Ramos (cell line): ENCODE measurements around the gene WNK2.
"Not testable (repeated sequence)": the region's sequence is repeated elsewhere in the genome, so short reads cannot be mapped to it uniquely, and the experiment has no call there.

ENCODE experiments used
- in situ Hi-C: fragments of 300-500 bp; cut with MboI; formaldehyde crosslinking; loops from one replicate; pipeline ENCODE4 v1.14.3; 2022; ENCODE audit warnings: low sequenced_read_pairs; ENCODE audit not compliant: unreplicated experiment

The WNK2 gene

GRCh38 chr9:93247892-93248291, 64.0 kb downstream of the WNK2 start:
- in situ Hi-C loops: no loop called here

GRCh38 chr9:93248386-93249040, 64.6 kb downstream of the WNK2 start:
- in situ Hi-C loops: no loop called here

GRCh38 chr9:93250185-93250584, 66.2 kb downstream of the WNK2 start:
- in situ Hi-C loops: no loop called here

- in situ Hi-C loops: not testable (repeated sequence)
These were observed 67.4 kb downstream of the WNK2 start for GRCh38 chr9:93251309-93251708.

- in situ Hi-C loops: no loop called here
These were observed 68.3 kb downstream of the WNK2 start for GRCh38 chr9:93252116-93252780.

- in situ Hi-C loops: no loop called here
These were observed 69.0 kb downstream of the WNK2 start for GRCh38 chr9:93252781-93253530.

GRCh38 chr9:93253633-93254032, 69.7 kb downstream of the WNK2 start:
- in situ Hi-C loops: no loop called here

- in situ Hi-C loops: no loop called here
These were observed 70.1 kb downstream of the WNK2 start for GRCh38 chr9:93254061-93254481.

- in situ Hi-C loops: no loop called here
These were observed 71.0 kb downstream of the WNK2 start for GRCh38 chr9:93254806-93255493.

GRCh38 chr9:93255494-93255867, 71.5 kb downstream of the WNK2 start:
- in situ Hi-C loops: no loop called here

GRCh38 chr9:93255994-93256877, 72.3 kb downstream of the WNK2 start:
- in situ Hi-C loops: no loop called here

GRCh38 chr9:93256878-93257807, 73.2 kb downstream of the WNK2 start:
- in situ Hi-C loops: no loop called here

GRCh38 chr9:93257808-93258331, 73.9 kb downstream of the WNK2 start:
- in situ Hi-C loops: no loop called here

GRCh38 chr9:93258419-93258817, 74.5 kb downstream of the WNK2 start:
- in situ Hi-C loops: no loop called here

- in situ Hi-C loops: no loop called here
These were observed 75.0 kb downstream of the WNK2 start for GRCh38 chr9:93258818-93259489.

GRCh38 chr9:93259490-93260262, 75.7 kb downstream of the WNK2 start:
- in situ Hi-C loops: no loop called here
